K562 (cell line): ENCODE measurements around the gene BPHL. TPM values are rescaled to one million over a fixed set of nuclear protein-coding genes. Genes with fewer than 3 reads are reported as not detected.

Experiments
- BRF2 ChIP-seq: IDR thresholded peaks from 3 replicates; pipeline ENCODE4 v1.6.1; 2011; ENCODE audit warnings: borderline replicate concordance, mild to moderate bottlenecking; ENCODE audit not compliant: insufficient read length, insufficient read depth
- CBX5 ChIP-seq: IDR thresholded peaks from 2 replicates; pipeline ENCODE4 v1.6.1; 2014; ENCODE audit warnings: low read depth, borderline replicate concordance
- EWSR1 ChIP-seq: fragments of 450-650 bp; IDR thresholded peaks from 2 replicates; pipeline ENCODE4 v1.6.1; 2018; ENCODE audit warnings: borderline replicate concordance, mild to moderate bottlenecking, low read depth, moderate library complexity; ENCODE audit not compliant: partially characterized antibody
- MAFG ChIP-seq: fragments of 450-650 bp; conservative IDR thresholded peaks from 2 replicates; pipeline ENCODE4 v1.6.1; 2016; ENCODE audit warnings: missing genetic modification characterization, missing compliant biosample characterization
- MCM3 ChIP-seq: fragments of 450-650 bp; IDR thresholded peaks from 2 replicates; pipeline ENCODE4 v1.6.1; 2016
- NR2F6 ChIP-seq: fragments of 450-650 bp; formaldehyde crosslinking; IDR thresholded peaks from 2 replicates; pipeline ENCODE4 v1.4.0; 2020; ENCODE audit warnings: mild to moderate bottlenecking
- POLR2H ChIP-seq: IDR thresholded peaks from 2 replicates; pipeline ENCODE4 v1.6.1; 2016; ENCODE audit warnings: missing genetic modification characterization, low read depth, mild to moderate bottlenecking, control low read depth, missing compliant biosample characterization, moderate library complexity
- PRMT5 ChIP-seq: sonication (generic); formaldehyde crosslinking; IDR thresholded peaks from 2 replicates; pipeline ENCODE4 v1.5.0; 2020; ENCODE audit warnings: missing genetic modification reagents
- PTBP1 ChIP-seq: fragments of 200-400 bp; formaldehyde crosslinking; IDR thresholded peaks from 2 replicates; pipeline ENCODE4 v1.6.1; 2017; ENCODE audit warnings: low read depth, low read length
- PTRF ChIP-seq: fragments of 450-650 bp; IDR thresholded peaks from 2 replicates; pipeline ENCODE4 v1.6.1; 2016; ENCODE audit warnings: mild to moderate bottlenecking, missing genetic modification characterization, missing compliant biosample characterization
- ZBTB43 ChIP-seq: sonication (generic); formaldehyde crosslinking; IDR thresholded peaks from 2 replicates; pipeline ENCODE4 v1.8.0; 2023; ENCODE audit warnings: mild to moderate bottlenecking, missing genetic modification reagents
- ZBTB5 ChIP-seq: fragments of 450-650 bp; IDR thresholded peaks from 2 replicates; pipeline ENCODE4 v1.6.1; 2017; ENCODE audit warnings: antibody characterized with exemption
- ZNF239 ChIP-seq: fragments of 250-450 bp; sonication (Bioruptor Pico); IDR thresholded peaks from 2 replicates; pipeline ENCODE4 v1.4.0; 2020; ENCODE audit warnings: mild to moderate bottlenecking
- ZNF318 ChIP-seq, 2 experiments: fragments of 450-650 bp; IDR thresholded peaks; 2 replicates each; pipeline ENCODE4 v1.6.1; 2016; ENCODE audit warnings: mild to moderate bottlenecking in 2 of 2, borderline replicate concordance in 1 of 2, low read depth in 1 of 2, moderate library complexity in 1 of 2
- polyA plus RNA-seq, 8 experiments: library from polyadenylated mRNA; depleted of rRNA in 4 of 8; stranded (reverse) in 5 of 8; unstranded in 3 of 8; fragments of >200 nt; fragmentation: Nextera tagmentation in 2 of 8; fragmentation: Illumina TruSeq in 1 of 8; extraction: Ambion mirVana in 2 of 8; extraction: Trizol in 1 of 8; gene quantifications; 2 replicates each; pipeline versions ENCODE4 v1.2.1 to v1.2.3, GENCODE V29; 2011 to 2014; ENCODE audit warnings: inconsistent platforms in 1 of 8, missing spikeins in 1 of 8
- total RNA-seq, 7 experiments: library from RNA; depleted of rRNA in 6 of 7; stranded (reverse); fragments of >200 nt in 6 of 7; fragmentation: Illumina TruSeq in 2 of 7; extraction: Trizol in 2 of 7; gene quantifications; 2 replicates each; pipeline versions ENCODE4 v1.2.1 to v1.2.3, GENCODE V29; 2011 to 2021; ENCODE audit warnings: low replicate concordance in 1 of 7

BPHL gene
- total and polyA plus RNA-seq, 9 of the 15 experiments (the other 6 are each of a cell fraction or from before 2014, with no cell fraction given), result 3.5 to 17.4 (median 8.2) TPM

GRCh38 chr6:3159805-3160781 lies 41.6 kb downstream of the BPHL start (continued):
- 0 out of 4 replicates have a peak, but pooled peaks of 1 of the 2 experiments have one; percentile 38 for TF ChIP-seq ZNF318 (IDR thresholded peaks at IDR 0.05; ENCODE audit: borderline replicate concordance in 1 of 2, low read depth in 1 of 2)
- no peak for TF ChIP-seq NR2F6 (CRISPR knock-in tag)
- TF ChIP-seq ZBTB5, result no peak
- no peak for TF ChIP-seq ZNF239 (CRISPR knock-in tag)
- TF ChIP-seq MCM3, result no peak
- TF ChIP-seq PTRF (tag), result no peak
- no peak for TF ChIP-seq PTBP1
- no peak for TF ChIP-seq MAFG (tag)
- TF ChIP-seq EWSR1, result no peak
- TF ChIP-seq ZBTB43, result no peak
- TF ChIP-seq PRMT5, result no peak
- no peak for TF ChIP-seq BRF2
- TF ChIP-seq POLR2H, result no peak
- peak; percentile 8; the same call in 1 of the 2 replicates for TF ChIP-seq CBX5
